ENCODE measurements around the gene SIL1.

GRCh38 chr5:139155333-139155732 lies 42.8 kb downstream of the SIL1 start:
- TF ChIP-seq CTCF (conservative IDR thresholded peaks at IDR 0.05; ENCODE audit: low read depth, low read length) (no peak), EZH2 (IDR thresholded peaks at IDR 0.05; ENCODE audit: borderline replicate concordance, low read depth, low read length, poor library complexity, severe bottlenecking) (no peak)
